ENCODE measurements around the gene STPG3. TPM values are rescaled to one million over a fixed set of nuclear protein-coding genes. Genes with fewer than 3 reads are reported as not detected.
"Not testable (repeated sequence)": the region's sequence is repeated elsewhere in the genome, so short reads cannot be mapped to it uniquely, and the experiment has no call there.

Gene STPG3
- total and polyA plus RNA-seq, 8 donors = not detected

DNA sequence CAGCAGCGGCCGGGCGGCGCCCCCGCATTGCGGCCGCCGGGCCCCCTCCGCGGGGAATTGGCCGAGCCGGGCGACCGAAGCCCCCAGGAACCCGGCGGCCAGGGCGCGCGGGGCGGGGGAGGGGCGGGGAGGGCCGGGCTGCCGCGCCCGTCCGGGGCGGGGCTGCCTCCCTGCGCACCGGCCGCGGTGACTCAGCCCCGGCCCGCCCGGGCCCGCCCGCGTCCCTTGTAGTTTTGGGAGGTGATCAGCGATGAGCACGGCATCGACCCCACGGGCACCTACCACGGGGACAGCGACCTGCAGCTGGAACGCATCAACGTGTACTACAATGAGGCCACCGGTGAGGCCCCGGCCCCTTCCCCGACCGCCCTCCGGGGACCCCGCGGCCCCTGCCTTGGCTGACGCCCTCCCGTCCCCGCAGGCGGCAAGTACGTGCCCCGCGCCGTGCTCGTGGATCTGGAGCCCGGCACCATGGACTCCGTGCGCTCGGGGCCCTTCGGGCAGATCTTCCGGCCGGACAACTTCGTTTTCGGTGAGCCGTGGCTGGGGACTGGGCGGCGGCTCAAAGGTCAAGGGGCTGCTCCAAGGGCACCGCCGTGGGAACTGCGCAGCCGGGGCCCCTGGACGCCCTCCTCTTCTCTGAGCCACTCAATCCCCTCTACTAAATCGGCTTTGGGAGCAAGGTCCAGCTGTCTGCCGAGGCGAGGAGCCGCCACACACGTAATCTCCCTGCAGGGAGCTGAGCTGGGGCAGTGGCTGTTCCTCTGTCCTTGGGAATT, 9.4 kb upstream of the STPG3 start:
- H3K4me1 ChIP-seq = peaks cover 38 to 65% (median 63%) of the 10 kb centered on the region in 4 donors
- intact Hi-C loops (cut with DNase I; ENCODE audit: low total_unique reads) = no loop called here
- peak; percentile 70 to 81 for DNase-seq
- peak overlapping the region; percentile 73 to 94 (median 82) for H3K4me3 ChIP-seq
- peaks cover 16 to 22% (median 21%) of the 10 kb centered on the region in 4 donors for H3K36me3 ChIP-seq
- no peaks in the 10 kb centered on the region for H3K9me3 ChIP-seq
- no peaks in the 10 kb centered on the region for H3K27me3 ChIP-seq
- peak overlapping the region; percentile 90 to 97 (median 94) for H3K27ac ChIP-seq
- TF ChIP-seq POLR2A (IDR thresholded peaks at IDR 0.05) = no peak
- no peak for TF ChIP-seq EP300 (IDR thresholded peaks at IDR 0.05)
- no peak for TF ChIP-seq POLR2AphosphoS5 (IDR thresholded peaks at IDR 0.05)
- TF ChIP-seq CTCF (IDR thresholded peaks at IDR 0.05) = no peak
- WGBS, 5 donors = 0 to 2% (median 1%) methylated on average over 30 to 83 of the region's 83 CpGs

- Histone ChIP-seq H3K27me3 (no peaks in the 10 kb centered on the region), H3K4me3 (peak overlapping the region; percentile 73 to 94 (median 82)), H3K36me3 (peaks cover 16 to 22% (median 21%) of the 10 kb centered on the region in 4 donors), H3K9me3 (no peaks in the 10 kb centered on the region), H3K4me1 (peaks cover 30 to 57% (median 55%) of the 10 kb centered on the region in 4 donors), H3K27ac (peak overlapping the region; percentile 82 to 97 (median 92))
- DNase-seq = no peak
- 54 to 69% (median 59%) methylated on average over 35 to 36 of the region's 36 CpGs for WGBS, 5 donors
- TF ChIP-seq POLR2A (IDR thresholded peaks at IDR 0.05) (no peak), POLR2AphosphoS5 (IDR thresholded peaks at IDR 0.05) (peak in 1 of 3 donors; percentile 4), CTCF (IDR thresholded peaks at IDR 0.05) (no peak)
- intact Hi-C loops (cut with DNase I; ENCODE audit: low total_unique reads) = no loop called here
These were observed 8.6 kb upstream of the STPG3 start for GRCh38 chr9:137242269-137243203.

GRCh38 chr9:137243266-137243625, 7.8 kb upstream of the STPG3 start:
- peak overlapping the region in 3 of 4 donors; percentile 75 to 94 (median 89) for H3K4me3 ChIP-seq
- 87 to 92% (median 88%) methylated on average over 15 to 18 of the region's 18 CpGs for WGBS, 5 donors

DNA sequence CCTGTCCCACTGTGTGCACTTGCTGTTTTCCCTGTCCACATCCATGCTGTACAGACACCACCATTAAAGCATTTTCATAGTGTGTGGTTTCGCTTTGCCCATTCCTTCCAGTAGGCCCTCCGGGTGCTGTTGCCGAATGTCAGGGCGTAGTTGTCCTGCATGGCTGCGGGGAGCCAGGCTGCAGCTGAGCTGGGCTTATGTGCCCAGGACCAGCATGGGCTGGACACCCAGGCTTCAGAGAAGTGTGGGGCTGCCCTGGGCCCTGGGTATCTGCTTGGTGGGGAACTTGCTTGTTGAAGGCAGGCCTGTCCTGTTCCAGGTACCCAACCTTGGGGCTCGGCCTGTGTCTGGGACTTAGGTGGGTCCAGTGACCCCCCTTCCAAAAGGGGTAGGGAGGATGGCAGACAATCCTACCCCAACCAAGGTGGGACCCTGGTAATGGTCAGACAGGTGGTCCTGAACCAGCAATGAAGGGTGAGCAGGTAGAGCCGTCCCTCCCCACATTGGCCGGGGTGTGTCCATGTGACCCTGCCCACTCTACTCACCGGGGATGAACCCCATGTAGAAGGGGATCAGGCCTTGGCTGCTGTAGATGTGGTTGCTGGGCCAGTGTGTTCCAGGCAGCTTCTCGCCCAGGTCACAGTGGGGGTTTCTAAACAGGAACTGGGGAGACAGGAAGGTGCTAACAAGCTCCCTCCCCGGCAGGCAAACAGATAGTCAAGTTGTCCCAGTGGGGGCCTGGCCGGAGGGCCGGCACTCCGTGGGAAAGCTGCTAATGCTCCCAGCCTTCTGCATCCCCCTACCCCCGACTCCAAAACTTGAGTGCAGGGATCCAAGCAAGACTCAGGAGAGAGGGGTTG, 7.2 kb upstream of the STPG3 start:
- Histone ChIP-seq H3K4me3 (peak overlapping the region in 1 of 4 donors; percentile 12), H3K9me3 (no peaks in the 10 kb centered on the region), H3K27ac (no peak overlapping the region), H3K36me3 (peaks cover 16 to 22% (median 21%) of the 10 kb centered on the region in 4 donors), H3K4me1 (peaks cover 28 to 44% (median 42%) of the 10 kb centered on the region in 4 donors), H3K27me3 (no peaks in the 10 kb centered on the region)
- intact Hi-C loops (cut with DNase I; ENCODE audit: low total_unique reads) = no loop called here
- WGBS, 5 donors = 58 to 66% (median 62%) methylated on average over 8 to 15 of the region's 15 CpGs
- no peak for DNase-seq
- peak in 2 of 3 donors; percentile 21 to 34 for TF ChIP-seq POLR2AphosphoS5 (IDR thresholded peaks at IDR 0.05)
- no peak for TF ChIP-seq EP300 (IDR thresholded peaks at IDR 0.05)
- TF ChIP-seq CTCF (IDR thresholded peaks at IDR 0.05) = no peak
- TF ChIP-seq POLR2A (IDR thresholded peaks at IDR 0.05) = no peak

More at GRCh38 chr9:137243266-137243625, 7.8 kb upstream of the STPG3 start:
- H3K27me3 ChIP-seq; DNase-seq; intact Hi-C loops (cut with DNase I; ENCODE audit: low total_unique reads); H3K27ac ChIP-seq; H3K9me3 ChIP-seq: not testable (repeated sequence)
- peaks cover 16 to 22% (median 21%) of the 10 kb centered on the region in 4 donors for H3K36me3 ChIP-seq
- peaks cover 28 to 50% (median 48%) of the 10 kb centered on the region in 4 donors for H3K4me1 ChIP-seq

All from stomach (tissue), 9 donors.